HG02759 (cell line): ENCODE data around the gene ZBTB44.
A peak's percentile ranks its signal among the peaks of the same experiment; 100 is the strongest.

ENCODE experiments used
- ATAC-seq: cut with Tn5 transposase; IDR thresholded peaks from one replicate; pipeline ENCODE4 v1.9.1; 2021; ENCODE audit warnings: mild to moderate bottlenecking, moderate library complexity; ENCODE audit not compliant: unreplicated experiment

Gene ZBTB44

DNA sequence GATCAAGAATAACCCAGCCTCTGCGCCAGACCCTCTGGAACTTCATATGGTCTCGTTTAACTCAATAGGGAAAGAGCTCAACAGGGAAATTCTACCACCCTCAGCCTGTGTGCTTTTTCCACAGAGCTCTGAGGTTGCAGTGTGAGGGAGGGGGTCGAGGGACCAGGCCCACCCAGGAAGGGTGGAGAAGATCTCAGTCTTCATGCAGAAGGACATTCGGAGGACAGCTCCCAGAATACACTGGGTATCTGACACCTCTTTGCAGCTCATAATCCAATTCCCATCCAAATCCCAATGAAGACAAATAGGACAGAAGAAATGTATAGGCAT is 98.5 kb downstream of the ZBTB44 start:
- no peak for ATAC-seq

GRCh38 chr11:130215531-130216220 is 99.0 kb downstream of the ZBTB44 start:
- no peak for ATAC-seq

GRCh38 chr11:130214861-130215530 is 99.7 kb downstream of the ZBTB44 start:
- ATAC-seq, result no peak

DNA sequence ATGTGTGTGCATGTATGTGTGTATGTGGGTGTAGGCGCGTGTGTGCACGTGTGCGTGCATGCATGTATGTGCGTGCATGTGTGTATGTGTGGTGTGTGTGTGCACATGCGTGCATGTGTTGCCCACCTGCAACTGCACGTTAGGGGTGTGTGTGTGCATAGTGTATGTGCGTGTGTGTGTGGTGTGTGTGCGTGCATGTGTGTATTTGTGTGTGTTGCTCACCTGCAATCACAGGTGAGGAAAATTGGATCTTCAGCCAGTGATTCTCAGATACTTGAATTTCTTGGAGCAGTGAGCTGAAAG is 100.8 kb downstream of the ZBTB44 start:
- ATAC-seq, result no peak

DNA sequence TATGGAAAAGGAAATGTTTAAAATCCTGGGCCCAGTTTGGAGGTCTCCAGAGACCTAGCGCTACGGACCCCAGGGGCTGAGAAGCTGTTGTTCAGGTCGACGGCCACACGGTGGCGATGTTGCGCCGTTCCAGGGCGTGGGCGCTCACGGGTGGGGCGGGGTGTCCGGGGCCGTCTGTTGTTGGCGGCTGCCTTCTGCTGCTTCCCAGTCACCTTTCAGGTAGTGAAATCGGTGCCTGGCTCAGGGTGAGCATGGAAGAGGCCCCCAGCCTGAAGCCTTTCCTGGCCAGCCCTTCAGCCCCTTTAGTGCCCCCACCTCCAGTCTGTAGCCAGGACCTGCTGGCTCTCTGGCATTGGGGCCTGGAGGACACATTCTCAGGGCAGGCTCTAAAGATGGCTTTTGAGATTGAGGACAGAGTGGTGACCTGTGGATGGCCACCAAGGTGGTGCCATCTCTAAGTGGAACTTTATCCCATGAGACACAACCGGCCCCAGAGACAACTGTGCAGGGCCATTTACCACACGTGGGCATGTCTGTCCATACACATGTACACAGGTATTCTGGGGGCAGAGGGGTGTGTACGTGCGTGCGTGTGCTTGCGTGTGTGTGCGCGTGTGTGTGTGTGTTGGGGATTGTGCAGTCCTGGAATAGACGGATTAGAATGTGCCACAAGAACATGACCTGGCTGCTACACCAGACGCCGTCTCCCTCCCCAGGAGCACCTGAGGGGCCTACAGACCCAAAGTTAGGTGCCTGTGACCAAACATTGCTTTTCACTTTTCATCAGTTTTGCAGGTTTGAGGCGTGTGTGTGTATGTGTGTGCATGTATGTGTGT is 101.4 kb downstream of the ZBTB44 start:
- peak; percentile 84 for ATAC-seq

DNA sequence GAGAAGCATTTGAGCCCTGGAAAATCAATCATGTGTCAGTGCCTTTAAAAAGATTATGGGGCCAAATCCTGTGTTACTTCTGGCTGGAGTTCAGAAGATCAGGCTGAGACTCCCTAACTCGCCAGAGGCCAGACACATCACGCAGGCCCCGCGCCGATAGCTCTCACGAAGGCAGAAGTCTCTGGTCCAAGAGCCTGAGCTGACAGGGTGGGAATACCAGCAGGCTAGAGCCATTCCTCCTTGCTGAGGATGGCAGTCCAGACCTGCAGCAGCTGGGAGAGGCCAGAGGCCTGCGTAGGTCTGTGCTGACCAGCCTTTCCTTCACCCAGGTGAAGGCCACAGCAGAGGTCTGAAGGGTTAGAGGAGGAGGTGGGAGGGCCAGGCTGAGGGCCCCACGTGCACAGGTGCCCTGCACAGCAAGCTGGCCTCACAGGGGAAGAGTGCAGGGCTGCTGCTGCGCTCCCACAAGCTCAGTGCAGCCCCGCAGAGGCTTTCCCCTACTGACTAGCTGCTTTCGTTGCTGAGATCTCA is 102.2 kb downstream of the ZBTB44 start:
- no peak for ATAC-seq

- no peak for ATAC-seq
Observed at GRCh38 chr11:130211781-130212401, 102.8 kb downstream of the ZBTB44 start.

GRCh38 chr11:130211144-130211543 is 103.6 kb downstream of the ZBTB44 start:
- no peak for ATAC-seq

DNA sequence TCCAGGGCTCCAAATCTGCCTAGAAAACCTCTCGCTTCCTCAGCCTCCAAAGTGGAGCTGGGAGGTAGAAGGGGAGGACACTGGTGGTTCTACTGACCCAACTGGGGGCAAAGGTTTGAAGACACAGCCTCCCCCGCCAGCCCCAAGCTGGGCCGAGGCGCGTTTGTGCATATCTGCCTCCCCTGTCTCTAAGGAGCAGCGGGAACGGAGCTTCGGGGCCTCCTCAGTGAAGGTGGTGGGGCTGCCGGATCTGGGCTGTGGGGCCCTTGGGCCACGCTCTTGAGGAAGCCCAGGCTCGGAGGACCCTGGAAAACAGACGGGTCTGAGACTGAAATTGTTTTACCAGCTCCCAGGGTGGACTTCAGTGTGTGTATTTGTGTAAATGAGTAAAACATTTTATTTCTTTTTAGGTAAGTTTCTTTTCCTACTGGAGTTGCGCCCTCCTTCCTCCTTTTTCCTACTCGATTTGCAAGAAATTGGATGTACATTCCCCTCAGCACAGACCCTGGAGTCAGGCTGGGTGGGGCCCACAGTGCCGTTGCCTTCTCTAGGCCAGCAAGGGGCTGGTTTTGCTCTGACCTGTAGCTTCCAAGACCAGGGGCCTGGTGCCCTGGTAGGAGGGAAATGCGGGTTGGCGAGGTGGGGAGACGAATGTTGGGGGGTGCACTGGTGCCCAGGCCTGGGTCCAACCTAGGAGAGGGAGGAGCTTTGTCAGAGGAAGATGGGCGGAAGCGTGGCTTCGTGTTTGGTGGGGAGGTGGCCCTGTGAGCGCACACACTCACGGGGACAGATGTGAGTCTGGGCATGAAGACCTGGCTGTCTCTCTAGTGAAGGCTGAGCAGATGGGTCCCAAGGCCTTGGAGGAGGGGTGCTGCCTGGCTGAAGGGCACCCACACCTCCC is 104.5 kb downstream of the ZBTB44 start:
- no peak for ATAC-seq

DNA sequence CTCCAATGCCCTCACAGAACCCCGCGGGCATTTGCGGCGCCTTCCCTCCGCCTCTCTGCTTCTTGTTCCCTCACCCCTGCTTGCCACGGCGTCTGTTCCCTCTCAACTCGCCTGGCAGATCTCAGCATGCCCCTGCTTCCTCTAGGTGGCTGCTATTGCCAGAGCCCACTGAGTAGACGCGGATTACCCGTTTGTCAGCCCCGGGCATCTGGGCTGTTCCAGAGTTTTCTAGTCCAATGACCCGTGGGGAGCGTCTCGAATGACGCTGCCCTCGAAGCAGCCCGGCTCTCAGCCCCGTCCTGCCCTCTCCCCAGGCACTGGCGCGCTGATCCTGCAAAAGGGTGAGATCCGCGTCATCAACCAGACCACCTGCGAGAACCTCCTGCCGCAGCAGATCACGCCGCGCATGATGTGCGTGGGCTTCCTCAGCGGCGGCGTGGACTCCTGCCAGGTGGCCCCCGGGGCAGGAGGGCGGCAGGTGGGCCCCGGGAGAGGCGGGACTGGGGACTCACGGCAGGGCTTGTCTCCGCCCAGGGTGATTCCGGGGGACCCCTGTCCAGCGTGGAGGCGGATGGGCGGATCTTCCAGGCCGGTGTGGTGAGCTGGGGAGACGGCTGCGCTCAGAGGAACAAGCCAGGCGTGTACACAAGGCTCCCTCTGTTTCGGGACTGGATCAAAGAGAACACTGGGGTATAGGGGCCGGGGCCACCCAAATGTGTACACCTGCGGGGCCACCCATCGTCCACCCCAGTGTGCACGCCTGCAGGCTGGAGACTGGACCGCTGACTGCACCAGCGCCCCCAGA is 105.4 kb downstream of the ZBTB44 start:
- no peak for ATAC-seq

DNA sequence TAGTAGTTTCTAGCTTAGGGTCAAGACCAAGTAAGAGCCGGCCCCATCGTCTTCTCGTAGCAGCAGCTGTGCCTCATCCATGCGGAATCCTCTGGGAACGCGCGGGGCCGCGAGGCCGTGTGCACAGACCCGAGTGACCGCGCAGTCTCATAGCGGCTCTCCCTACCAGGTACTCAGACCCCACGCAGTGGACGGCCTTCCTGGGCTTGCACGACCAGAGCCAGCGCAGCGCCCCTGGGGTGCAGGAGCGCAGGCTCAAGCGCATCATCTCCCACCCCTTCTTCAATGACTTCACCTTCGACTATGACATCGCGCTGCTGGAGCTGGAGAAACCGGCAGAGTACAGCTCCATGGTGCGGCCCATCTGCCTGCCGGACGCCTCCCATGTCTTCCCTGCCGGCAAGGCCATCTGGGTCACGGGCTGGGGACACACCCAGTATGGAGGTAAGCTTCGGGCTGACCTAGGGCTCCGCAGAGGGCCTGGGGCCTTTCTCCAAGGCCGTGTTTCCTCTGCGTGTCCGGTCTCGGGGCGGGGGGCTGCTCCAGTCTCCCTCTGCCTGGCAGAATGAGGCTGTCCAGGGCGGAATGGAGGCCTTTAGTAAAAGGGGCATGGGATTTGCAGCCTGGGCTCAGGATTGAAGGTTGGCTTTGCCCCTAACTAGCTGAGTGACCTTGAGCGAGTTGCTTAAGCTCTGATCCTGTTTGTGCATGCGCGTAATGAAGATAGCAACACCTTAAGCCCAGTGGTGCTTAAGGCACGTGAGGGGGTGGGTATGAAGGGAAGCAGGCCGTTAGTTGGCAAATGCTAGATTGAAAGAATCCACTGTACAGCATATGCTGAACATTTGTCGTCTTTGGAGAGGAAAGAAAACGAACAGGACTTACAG is 106.2 kb downstream of the ZBTB44 start:
- no peak for ATAC-seq

DNA sequence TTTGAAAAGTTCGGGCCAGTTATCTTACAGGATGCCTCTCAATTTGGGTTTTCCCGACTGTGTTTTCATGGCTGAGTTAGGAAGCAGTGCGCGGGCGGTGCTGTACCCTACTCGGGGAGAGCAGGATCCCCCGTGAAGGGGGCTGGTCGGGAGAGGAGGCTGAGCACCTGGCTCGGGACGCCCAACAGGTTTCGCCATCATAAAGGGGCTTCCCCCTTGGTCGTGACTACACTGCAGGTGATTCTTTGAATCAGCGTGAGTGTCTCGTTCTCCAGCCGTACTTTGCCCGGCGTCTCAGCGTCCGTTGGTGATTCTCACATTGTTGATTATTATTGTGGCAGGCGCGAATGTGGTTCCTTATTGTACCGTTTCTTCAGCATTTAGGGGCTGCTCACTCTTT is 108.6 kb downstream of the ZBTB44 start:
- no peak for ATAC-seq

- no peak for ATAC-seq
Observed at GRCh38 chr11:130204703-130205095, 110.0 kb downstream of the ZBTB44 start.

GRCh38 chr11:130203766-130204702 is 110.7 kb downstream of the ZBTB44 start:
- no peak for ATAC-seq

GRCh38 chr11:130202818-130203689 is 111.7 kb downstream of the ZBTB44 start:
- ATAC-seq, result no peak

- ATAC-seq, result no peak
Observed at GRCh38 chr11:130202009-130202817, 112.5 kb downstream of the ZBTB44 start.
